Measurements from ENCODE around the gene BRIP1.

BRIP1 gene

GRCh38 chr17:61660746-61661485, 202.4 kb downstream of the BRIP1 start:
- DNase-seq (ENCODE audit: low spot score): no peak

- DNase-seq (ENCODE audit: low spot score): no peak
Observed at GRCh38 chr17:61659437-61659836, 203.9 kb downstream of the BRIP1 start.

DNA sequence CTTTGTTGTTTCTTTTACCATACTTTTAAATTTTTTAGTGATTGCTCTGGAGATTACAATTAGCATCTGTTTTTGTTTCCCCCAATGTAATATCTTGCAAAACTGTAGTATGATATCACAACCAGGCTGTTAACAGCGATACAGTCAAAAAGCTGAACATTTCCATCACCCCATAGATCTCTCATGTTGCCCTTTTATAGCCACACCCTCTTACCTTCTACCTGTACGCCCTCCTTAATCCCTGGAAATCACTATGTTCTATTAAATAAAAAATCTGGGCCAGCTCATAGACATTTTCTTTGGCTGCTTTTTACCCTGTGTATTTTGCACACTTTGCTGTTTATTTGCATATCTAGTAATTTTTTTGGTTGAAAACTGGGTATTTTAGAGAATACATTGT, 205.1 kb downstream of the BRIP1 start:
- DNase-seq (ENCODE audit: low spot score): no peak

GRCh38 chr17:61657338-61657737, 206.0 kb downstream of the BRIP1 start:
- DNase-seq (ENCODE audit: low spot score): no peak

- no peak for DNase-seq (ENCODE audit: low spot score)
Observed at GRCh38 chr17:61656721-61657217, 206.6 kb downstream of the BRIP1 start.

GRCh38 chr17:61650749-61651148, 212.6 kb downstream of the BRIP1 start:
- no peak for DNase-seq (ENCODE audit: low spot score)

DNA sequence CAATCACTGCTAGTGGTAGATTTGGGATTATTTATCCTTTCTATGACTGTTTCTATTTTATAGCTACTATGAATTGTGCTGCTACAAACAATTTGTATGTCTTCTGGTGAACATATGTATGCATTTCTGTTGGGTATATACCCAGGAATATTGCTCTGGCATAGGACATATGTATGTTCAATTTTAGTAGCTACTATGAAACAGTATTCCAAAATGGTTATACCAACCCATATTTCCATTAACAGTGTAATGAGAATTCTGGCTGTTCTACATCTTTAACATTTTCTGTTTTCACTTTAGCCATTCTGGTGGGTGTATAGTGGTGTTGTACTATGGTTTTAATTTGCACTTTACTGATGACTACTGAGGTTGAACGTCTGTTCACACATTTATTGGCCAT, 214.7 kb downstream of the BRIP1 start:
- no peak for DNase-seq (ENCODE audit: low spot score)

DNA sequence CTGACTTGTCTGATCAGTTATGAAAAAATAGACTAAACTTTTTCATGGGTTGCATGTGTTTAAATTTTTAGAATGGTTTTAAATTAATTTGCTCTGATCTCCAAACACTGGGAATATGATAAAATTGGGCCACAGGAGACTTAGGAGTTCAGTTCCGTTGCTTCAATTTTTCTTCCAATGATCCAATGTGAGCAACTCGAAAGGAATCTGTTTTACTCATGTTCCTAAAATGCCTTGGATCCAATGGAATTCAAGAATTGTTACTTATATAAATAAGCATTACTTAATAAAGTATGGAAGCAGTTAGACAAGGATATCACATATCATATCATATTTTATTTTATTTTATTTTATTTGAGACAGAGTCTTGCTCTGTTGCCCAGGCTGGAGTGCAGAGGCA, 216.3 kb downstream of the BRIP1 start:
- no peak for DNase-seq (ENCODE audit: low spot score)

- no peak for DNase-seq (ENCODE audit: low spot score)
Observed at GRCh38 chr17:61646482-61646881, 216.8 kb downstream of the BRIP1 start.

DNA sequence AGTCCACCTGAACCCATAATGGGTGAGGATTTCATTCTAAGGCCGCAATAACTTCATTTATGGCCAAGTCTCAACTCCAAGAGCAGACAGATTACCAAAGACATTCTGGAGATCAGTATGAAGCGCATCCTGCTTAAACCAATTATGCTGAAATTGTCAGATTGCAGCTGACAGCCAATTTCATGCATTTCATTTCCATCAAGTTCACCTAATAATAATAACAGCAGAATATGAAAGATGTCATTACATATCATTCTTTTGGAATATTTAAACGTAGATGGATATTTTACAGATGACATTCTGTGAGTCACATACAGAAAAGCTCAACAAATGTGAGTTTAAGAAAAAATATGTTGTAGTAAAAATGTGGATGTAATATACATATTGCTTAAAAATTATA, 217.4 kb downstream of the BRIP1 start:
- no peak for DNase-seq (ENCODE audit: low spot score)

DNA sequence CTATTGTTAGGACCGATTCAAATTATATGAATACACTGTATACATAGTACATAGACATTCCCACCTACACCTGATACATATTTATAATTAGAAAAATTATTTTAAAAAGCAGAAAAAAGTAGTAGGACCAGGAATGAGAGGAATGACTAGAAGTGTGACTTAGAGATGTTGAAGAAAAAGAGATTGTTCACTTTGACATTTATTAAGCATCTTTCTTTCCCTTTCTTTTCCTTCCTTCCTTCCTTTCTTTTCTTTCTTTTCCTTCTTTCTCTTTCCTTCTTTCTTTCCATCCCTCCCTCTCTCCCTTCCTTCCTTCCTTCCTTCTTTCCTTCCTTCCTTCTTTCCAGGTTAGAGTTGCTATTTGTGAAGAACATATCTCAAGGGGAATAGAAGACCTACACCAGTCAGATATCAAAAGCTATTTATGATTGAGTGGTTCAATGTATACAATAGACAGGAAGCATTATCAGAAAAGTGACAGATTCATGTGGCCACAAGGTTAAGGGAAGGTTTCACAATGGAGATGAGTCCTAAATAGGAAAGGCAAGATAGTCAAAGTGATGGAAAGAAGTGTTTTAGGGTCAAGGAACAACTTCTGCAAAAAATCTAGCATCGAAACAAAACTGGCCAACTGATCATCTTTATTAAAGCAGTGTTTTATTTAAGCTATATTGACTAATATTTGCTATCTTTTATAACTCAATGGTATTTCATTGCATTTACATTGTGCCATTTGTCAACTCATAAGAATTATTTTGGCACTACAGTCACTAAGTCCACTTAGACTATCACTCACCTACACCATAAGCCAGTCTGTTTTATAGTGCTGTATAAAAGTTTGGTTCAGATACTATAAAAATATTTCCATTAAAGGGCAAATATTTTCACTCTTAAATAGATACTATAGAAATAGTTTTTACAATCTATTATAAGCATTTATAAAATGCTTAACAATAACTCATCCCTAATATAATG, 218.2 kb downstream of the BRIP1 start:
- no peak for DNase-seq (ENCODE audit: low spot score)

GRCh38 chr17:61642768-61643167, 220.6 kb downstream of the BRIP1 start:
- DNase-seq (ENCODE audit: low spot score): no peak

DNA sequence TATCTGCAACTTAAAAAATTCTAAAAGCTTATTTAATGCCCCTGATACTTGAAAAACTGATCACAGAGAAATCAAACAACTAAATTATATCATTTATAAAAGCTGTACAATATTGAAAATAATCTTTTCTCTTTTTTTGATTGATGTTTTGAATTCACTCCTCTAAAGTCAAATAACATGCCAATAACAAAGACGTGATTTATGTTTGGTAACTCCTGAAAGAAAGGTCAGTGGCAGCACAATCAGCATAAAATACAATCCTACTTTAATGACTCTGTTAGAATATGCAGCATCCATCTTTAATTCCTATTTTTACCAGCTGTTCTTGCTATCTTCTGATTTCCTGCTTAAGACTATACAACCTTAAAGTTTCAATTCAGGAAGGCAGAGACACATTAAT, 221.6 kb downstream of the BRIP1 start:
- DNase-seq (ENCODE audit: low spot score): no peak

- no peak for DNase-seq (ENCODE audit: low spot score)
Observed at GRCh38 chr17:61641084-61641483, 222.2 kb downstream of the BRIP1 start.

DNA sequence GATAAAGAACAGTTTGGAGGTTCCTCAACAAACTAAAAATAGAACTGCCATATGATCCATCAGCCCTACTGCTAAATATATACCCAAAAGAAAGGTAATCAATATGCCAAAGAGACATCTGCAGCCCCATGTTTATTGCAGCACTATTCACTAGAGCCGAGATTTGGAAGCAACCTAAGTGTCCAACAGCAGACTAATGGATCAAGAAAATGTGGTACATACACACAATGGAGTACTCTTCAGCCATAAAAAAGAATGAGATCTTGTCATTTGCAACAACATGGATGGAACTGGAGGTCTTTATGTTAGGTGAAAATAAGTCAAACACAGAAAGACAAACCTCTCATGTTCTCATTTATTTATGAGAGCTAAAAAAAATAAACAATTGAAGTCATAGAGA, 223.5 kb downstream of the BRIP1 start:
- DNase-seq (ENCODE audit: low spot score): no peak

DNA sequence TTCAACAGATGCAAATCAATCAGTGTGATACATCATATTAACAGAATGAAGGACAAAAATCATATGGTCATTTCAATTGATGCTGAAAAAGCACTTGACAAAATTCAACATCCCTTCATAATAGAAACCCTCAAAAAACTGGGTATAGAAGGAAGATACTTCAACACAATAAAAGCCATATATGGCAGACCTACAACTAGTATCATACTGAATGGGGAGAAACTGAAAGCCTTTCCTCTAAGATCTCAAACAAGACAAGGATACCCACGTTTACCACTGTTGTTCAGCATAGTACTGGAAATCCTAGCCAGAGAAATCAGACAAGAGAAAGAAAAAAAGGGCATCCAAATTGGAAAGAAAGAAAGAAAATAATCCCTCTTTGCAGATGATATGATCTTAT, 225.2 kb downstream of the BRIP1 start:
- no peak for DNase-seq (ENCODE audit: low spot score)

DNA sequence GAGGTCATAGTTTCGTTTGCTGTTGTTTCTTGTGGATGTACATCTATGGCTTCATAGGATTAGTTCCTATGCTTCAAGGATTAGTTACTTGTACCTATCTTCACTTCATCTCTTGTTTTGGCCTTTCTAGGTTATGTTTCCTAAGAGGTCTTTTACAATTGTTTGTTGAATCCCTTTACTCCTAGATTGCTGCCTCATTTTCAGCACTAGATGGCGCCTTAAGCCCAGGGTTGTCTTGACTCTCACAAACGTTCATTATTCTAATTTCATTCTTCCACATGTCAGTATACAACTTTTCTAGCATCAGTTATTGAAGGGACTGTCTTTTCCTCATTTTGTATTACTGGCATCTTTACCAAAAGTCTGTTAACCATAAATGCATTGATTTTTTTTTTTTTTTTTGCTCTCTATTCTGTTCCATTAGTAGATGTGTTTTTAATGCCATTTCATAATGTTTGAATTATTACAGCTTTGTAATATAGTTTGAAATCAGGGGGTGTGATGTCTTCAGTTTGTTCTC, 227.4 kb downstream of the BRIP1 start:
- peak; percentile 67 for DNase-seq (ENCODE audit: low spot score)

GRCh38 chr17:61634942-61635538, 228.3 kb downstream of the BRIP1 start:
- DNase-seq (ENCODE audit: low spot score): no peak

GRCh38 chr17:61634011-61634539, 229.3 kb downstream of the BRIP1 start:
- DNase-seq (ENCODE audit: low spot score): no peak

GRCh38 chr17:61632826-61633225, 230.5 kb downstream of the BRIP1 start:
- no peak for DNase-seq (ENCODE audit: low spot score)

DNA sequence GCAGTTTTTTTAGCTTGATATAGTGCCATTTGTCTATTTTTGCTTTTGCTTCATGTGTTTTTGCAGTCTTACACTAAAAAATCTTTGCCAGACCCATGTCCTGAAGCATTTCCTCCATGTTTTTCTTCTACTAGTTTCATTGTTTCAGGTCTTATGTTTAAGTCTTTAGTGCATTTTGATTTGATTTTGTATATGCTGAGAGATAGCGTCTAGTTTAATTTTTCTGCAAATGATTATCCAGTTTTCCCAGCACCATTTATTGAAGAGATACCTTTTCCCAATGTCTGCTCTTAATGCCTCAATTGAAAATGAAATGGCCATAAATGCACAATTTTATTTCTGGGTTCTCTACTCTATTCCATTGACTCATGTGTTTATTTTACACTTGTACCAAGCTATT, 231.5 kb downstream of the BRIP1 start:
- DNase-seq (ENCODE audit: low spot score): no peak
